Parathyroid adenoma (tissue), 2 donors: ENCODE measurements around the gene C22orf31.

ENCODE experiments used
- H2AFZ ChIP-seq: fragments of 300-600 bp; sonication (generic); one replicate; pipeline ENCODE4 v1.7.0; 2017; ENCODE audit warnings: antibody characterized with exemption, mild to moderate bottlenecking
- H3K27ac ChIP-seq: fragments of 300-600 bp; sonication (generic); one replicate; pipeline ENCODE4 v1.7.0; 2017
- H3K27me3 ChIP-seq: fragments of 300-600 bp; sonication (generic); one replicate; pipeline ENCODE4 v1.7.0; 2017; ENCODE audit warnings: low read length; ENCODE audit not compliant: control insufficient read depth, insufficient read depth
- H3K36me3 ChIP-seq: fragments of 300-600 bp; sonication (generic); one replicate; pipeline ENCODE4 v1.7.0; 2017; ENCODE audit warnings: low read length; ENCODE audit not compliant: control insufficient read depth, insufficient read depth
- H3K4me1 ChIP-seq: fragments of 300-600 bp; sonication (generic); one replicate; pipeline ENCODE4 v1.7.0; 2017; ENCODE audit warnings: control low read depth
- H3K4me2 ChIP-seq: fragments of 300-600 bp; sonication (generic); one replicate; pipeline ENCODE4 v1.7.0; 2017; ENCODE audit warnings: low read length
- H3K4me3 ChIP-seq: fragments of 300-600 bp; sonication (generic); one replicate; pipeline ENCODE4 v1.7.0; 2017; ENCODE audit warnings: low read depth, low read length
- H3K79me2 ChIP-seq: fragments of 300-600 bp; sonication (generic); one replicate; pipeline ENCODE4 v1.7.0; 2017; ENCODE audit warnings: control low read depth
- H3K9ac ChIP-seq: fragments of 300-600 bp; sonication (generic); one replicate; pipeline ENCODE4 v1.7.0; 2017; ENCODE audit warnings: mild to moderate bottlenecking
- H3K9me3 ChIP-seq: fragments of 300-600 bp; sonication (generic); one replicate; pipeline ENCODE4 v1.7.0; 2017; ENCODE audit warnings: low read length; ENCODE audit not compliant: control insufficient read depth
- CTCF ChIP-seq: fragments of 300-600 bp; sonication (generic); IDR thresholded peaks from one replicate; pipeline ENCODE4 v1.7.0; 2017; ENCODE audit warnings: antibody characterized with exemption, mild to moderate bottlenecking
- donor health status: primary hyperparathyroidism.

C22orf31 gene

GRCh38 chr22:29009148-29009547 lies 52.5 kb downstream of the C22orf31 start:
- no peak overlapping the region for H3K9ac ChIP-seq
- no peak overlapping the region for H3K4me3 ChIP-seq
- H3K27me3 ChIP-seq: no peaks in the 10 kb centered on the region
- H3K4me2 ChIP-seq: no peak overlapping the region
- peaks cover 8% of the 10 kb centered on the region for H3K4me1 ChIP-seq
- no peak overlapping the region for H2AFZ ChIP-seq
- H3K9me3 ChIP-seq: no peaks in the 10 kb centered on the region
- no peaks in the 10 kb centered on the region for H3K79me2 ChIP-seq
- H3K36me3 ChIP-seq: no peaks in the 10 kb centered on the region
- no peak for TF ChIP-seq CTCF
- no peak overlapping the region for H3K27ac ChIP-seq
